Right lobe of liver (tissue), 6 donors: ENCODE results near the gene SMARCB1. TPM values are rescaled to one million over a fixed set of nuclear protein-coding genes. Genes with fewer than 3 reads are reported as not detected.

Source experiments
- ATAC-seq, 4 donors: fragments of 200-7000 bp; cut with Tn5 transposase; one replicate each; pipeline ENCODE4 v1.9.1; 2020; ENCODE audit warnings: mild to moderate bottlenecking in 4 of 4, moderate library complexity in 4 of 4
- DNase-seq, 3 donors: peaks; one replicate each; pipeline ENCODE4 v3.0.0-alpha.2; 2020
- H3K27ac ChIP-seq, 3 donors: fragments of 200-600 bp; one replicate each; pipeline ENCODE4 v1.8.0; 2022
- H3K27me3 ChIP-seq, 2 donors: fragments of 200-600 bp; one replicate each; pipeline ENCODE4 v1.8.0; 2022
- H3K36me3 ChIP-seq, 4 donors: fragments of 200-600 bp; sonication (generic) in 1 of 4; one replicate each; pipeline versions ENCODE4 v1.5.1 to v1.8.0; 2017 to 2022; ENCODE audit warnings: control low read depth in 1 of 4
- H3K4me1 ChIP-seq, 4 donors: fragments of 200-600 bp; sonication (generic) in 1 of 4; one replicate each; pipeline versions ENCODE4 v1.5.1 to v1.8.0; 2017 to 2022; ENCODE audit warnings: control low read depth in 1 of 4
- H3K4me3 ChIP-seq, 3 donors: fragments of 200-600 bp; one replicate each; pipeline ENCODE4 v1.8.0; 2022
- H3K9me3 ChIP-seq, 4 donors: fragments of 200-600 bp; sonication (generic) in 1 of 4; one replicate each; pipeline versions ENCODE4 v1.5.1 to v1.8.0; 2017 to 2022; ENCODE audit warnings: control low read depth in 1 of 4
- CTCF ChIP-seq, 4 donors: fragments of 200-600 bp in 3 of 4; fragments of 450-650 bp in 1 of 4; IDR thresholded peaks; one replicate each; pipeline versions ENCODE4 v1.5.1 to v1.8.0; 2016 to 2022; ENCODE audit warnings: antibody characterized with exemption in 4 of 4, mild to moderate bottlenecking in 2 of 4
- POLR2A ChIP-seq: fragments of 450-650 bp; IDR thresholded peaks from one replicate; pipeline ENCODE4 v1.6.1; 2017; ENCODE audit warnings: antibody characterized with exemption, mild to moderate bottlenecking
- WGBS: methylation state at CpG from one replicate; pipeline ENCODE4 v1.1.6; 2018; ENCODE audit warnings: low coverage, low lambda C conversion rate; ENCODE audit not compliant: insufficient coverage; ENCODE audit errors: missing lambda C conversion rate; 5-methylcytosine and 5-hydroxymethylcytosine counted together
- intact Hi-C, 2 donors: fragments of 100-400 bp; cut with DNase I; formaldehyde crosslinking; loops; one replicate each; pipeline versions ENCODE4 v1.11.2 to v1.14.1; 2022
- total RNA-seq, 6 experiments: library from RNA; depleted of rRNA in 2 of 6; stranded (reverse); fragments of >200 nt in 2 of 6; fragmentation: NEBNext Ultra II Directional in 3 of 6; extraction: Animal tissue kit (Norgen Biotek cat#: 25700) in 3 of 6; gene quantifications; one replicate each; pipeline versions ENCODE4 v1.1.0 to v1.2.4, GENCODE V29; 2016 to 2023
- donor health status: DM: no; HTN: yes; CAD: no.
- donor health status: DM: no; HTN: no; CAD: no.
- donor health status: DM: no; HTN: no; CAD: no.
- donor health status: DM: no; HTN: yes; CAD: no.
- donor health status: DM: no; HTN: yes; CAD: no.

Gene SMARCB1
- total RNA-seq, 6 experiments from 2014 or later, result 19.9 to 70.2 (median 25.3) TPM

GRCh38 chr22:23744001-23744400, 42.8 kb upstream of the SMARCB1 start:
- TF ChIP-seq CTCF (IDR thresholded peaks at IDR 0.05), result no peak
- Histone ChIP-seq H3K4me1 (no peaks in the 10 kb centered on the region), H3K36me3 (peaks cover 0 to 7% (median 0%) of the 10 kb centered on the region in 4 donors), H3K27me3 (no peaks in the 10 kb centered on the region), H3K27ac (no peak overlapping the region), H3K9me3 (no peaks in the 10 kb centered on the region), H3K4me3 (no peak overlapping the region)
- no peak for ATAC-seq
- intact Hi-C loops, result no loop called here
- 76% methylated on average over 3 of the region's 13 CpGs for WGBS
- no peak for DNase-seq

- no peak overlapping the region for H3K27ac ChIP-seq
- peaks cover 0 to 7% (median 0%) of the 10 kb centered on the region in 4 donors for H3K36me3 ChIP-seq
- no peaks in the 10 kb centered on the region for H3K9me3 ChIP-seq
- no peaks in the 10 kb centered on the region for H3K27me3 ChIP-seq
- H3K4me1 ChIP-seq, result no peaks in the 10 kb centered on the region
- no peak overlapping the region for H3K4me3 ChIP-seq
- intact Hi-C loops, result no loop called here
- no peak for DNase-seq
- no peak for ATAC-seq
- TF ChIP-seq CTCF (IDR thresholded peaks at IDR 0.05), result no peak
- TF ChIP-seq POLR2A, result no peak
- WGBS, result 100% methylated on average over 5 of the region's 14 CpGs
These were observed 42.3 kb upstream of the SMARCB1 start for GRCh38 chr22:23744485-23744884.

- Histone ChIP-seq H3K4me1 (no peaks in the 10 kb centered on the region), H3K27ac (no peak overlapping the region), H3K4me3 (no peak overlapping the region), H3K36me3 (peaks cover 0 to 7% (median 0%) of the 10 kb centered on the region in 4 donors), H3K27me3 (no peaks in the 10 kb centered on the region), H3K9me3 (no peaks in the 10 kb centered on the region)
- no peak for DNase-seq
- no peak for ATAC-seq
- intact Hi-C loops, result no loop called here
- no CpG with 5 or more reads among the region's 6 CpGs for WGBS
- TF ChIP-seq CTCF (IDR thresholded peaks at IDR 0.05) (no peak), POLR2A (no peak)
These were observed 41.0 kb upstream of the SMARCB1 start for GRCh38 chr22:23745791-23746190.

GRCh38 chr22:23749841-23750301, 36.9 kb upstream of the SMARCB1 start:
- ATAC-seq (no peak), DNase-seq (no peak)
- Histone ChIP-seq H3K4me3 (no peak overlapping the region), H3K9me3 (no peaks in the 10 kb centered on the region), H3K4me1 (no peaks in the 10 kb centered on the region), H3K36me3 (peaks cover 0 to 3% (median 0%) of the 10 kb centered on the region in 4 donors), H3K27ac (no peak overlapping the region), H3K27me3 (no peaks in the 10 kb centered on the region)
- TF ChIP-seq POLR2A (no peak), CTCF (IDR thresholded peaks at IDR 0.05) (no peak)
- WGBS, result 76% methylated on average over 12 of the region's 12 CpGs
- intact Hi-C loops, result no loop called here

GRCh38 chr22:23750367-23750713, 36.4 kb upstream of the SMARCB1 start:
- H3K4me1 ChIP-seq, result no peaks in the 10 kb centered on the region
- TF ChIP-seq CTCF (IDR thresholded peaks at IDR 0.05) (no peak), POLR2A (no peak)
- no peaks in the 10 kb centered on the region for H3K9me3 ChIP-seq
- ATAC-seq (no peak), DNase-seq (no peak)
- intact Hi-C loops, result no loop called here
- 33% methylated on average over 5 of the region's 5 CpGs for WGBS
- no peaks in the 10 kb centered on the region for H3K36me3 ChIP-seq
- no peaks in the 10 kb centered on the region for H3K27me3 ChIP-seq
- peak overlapping the region in 1 of 3 donors; percentile 47 for H3K27ac ChIP-seq
- peak overlapping the region; percentile 59 to 69 (median 63) for H3K4me3 ChIP-seq
